Lung (tissue), 12 donors: ENCODE measurements around the gene VKORC1. TPM values are rescaled to one million over a fixed set of nuclear protein-coding genes. Genes with fewer than 3 reads are reported as not detected.

Experiments used
- ATAC-seq: fragments of 200-7000 bp; cut with Tn5 transposase; one replicate; pipeline ENCODE4 v1.9.1; 2020; ENCODE audit warnings: moderate number of reproducible peaks; ENCODE audit not compliant: insufficient read depth, low FRiP score
- DNase-seq, 3 donors: peaks; one replicate each; pipeline ENCODE4 v3.0.0-alpha.2; 2013 to 2017
- H3K27ac ChIP-seq, 2 donors: one replicate each; pipeline ENCODE4 v1.5.1; 2013; ENCODE audit warnings: mild to moderate bottlenecking in 2 of 2, moderate library complexity in 2 of 2, control low read depth in 1 of 2, inconsistent platforms in 1 of 2, low read depth in 1 of 2, low read length in 1 of 2
- H3K27me3 ChIP-seq, 3 donors: one replicate each; pipeline ENCODE4 v1.5.1; 2013; ENCODE audit warnings: low read length in 2 of 3; ENCODE audit not compliant: control insufficient read depth in 3 of 3, insufficient read depth in 3 of 3
- H3K36me3 ChIP-seq, 4 donors: one replicate each; pipeline ENCODE4 v1.5.1; 2013; ENCODE audit warnings: low read length in 4 of 4, mild to moderate bottlenecking in 1 of 4, moderate library complexity in 1 of 4; ENCODE audit not compliant: control insufficient read depth in 4 of 4, insufficient read depth in 4 of 4
- H3K4me1 ChIP-seq, 5 donors: one replicate each; pipeline ENCODE4 v1.5.1; 2013; ENCODE audit warnings: low read length in 5 of 5, mild to moderate bottlenecking in 2 of 5, moderate library complexity in 1 of 5; ENCODE audit not compliant: control insufficient read depth in 5 of 5, insufficient read depth in 5 of 5
- H3K4me3 ChIP-seq: one replicate; pipeline ENCODE4 v1.5.1; 2013; ENCODE audit warnings: mild to moderate bottlenecking, control low read depth, moderate library complexity
- H3K9ac ChIP-seq, 2 donors: one replicate each; pipeline ENCODE4 v1.5.1; 2013; ENCODE audit warnings: low read length in 2 of 2, control low read depth in 1 of 2; ENCODE audit not compliant: insufficient read depth in 1 of 2
- H3K9me3 ChIP-seq, 4 donors: one replicate each; pipeline ENCODE4 v1.5.1; 2013; ENCODE audit warnings: low read length in 3 of 4, mild to moderate bottlenecking in 1 of 4, moderate library complexity in 1 of 4; ENCODE audit not compliant: control insufficient read depth in 4 of 4, insufficient read depth in 3 of 4
- CTCF ChIP-seq: IDR thresholded peaks from 2 replicates; pipeline ENCODE4 v1.5.1; 2012; ENCODE audit warnings: mild to moderate bottlenecking; ENCODE audit errors: control extremely low read depth, extremely low read depth
- WGBS, 2 donors: extraction: QIAGEN DNeasy Blood & Tissue Kit; methylation state at CpG; one replicate each; pipeline ENCODE4 v1.1.7; 2013; 5-methylcytosine and 5-hydroxymethylcytosine counted together
- polyA plus RNA-seq, 2 donors: library from polyadenylated mRNA; stranded (reverse); fragments of 200-250 nt; gene quantifications; one replicate each; pipeline ENCODE4 v1.2.1, GENCODE V29; 2013
- total RNA-seq, 2 donors: library from RNA; depleted of rRNA in 1 of 2; stranded (reverse); fragments of >200 nt in 1 of 2; gene quantifications; one replicate each; pipeline ENCODE4 v1.2.1, GENCODE V29; 2014 to 2021
- donor health status: control.
- donor health status: control.
- donor health status: Bipolar disorder and iron deficiency.
- donor health status: healthy.
- donor health status: DM: yes; HTN: yes; CAD: no.

Gene VKORC1
- total and polyA plus RNA-seq, 4 donors = 49.4 to 118 (median 70.5) TPM

GRCh38 chr16:31077024-31077423, 17.6 kb downstream of the VKORC1 start:
- Histone ChIP-seq H3K27ac (no peak overlapping the region), H3K4me1 (peaks cover 2 to 17% (median 7%) of the 10 kb centered on the region in 5 donors), H3K36me3 (peaks cover 9 to 55% (median 35%) of the 10 kb centered on the region in 4 donors), H3K9me3 (no peaks in the 10 kb centered on the region), H3K9ac (no peak overlapping the region), H3K27me3 (no peaks in the 10 kb centered on the region), H3K4me3 (no peak overlapping the region)
- 96% methylated on average over 13 of the region's 13 CpGs for WGBS, 2 donors
- no peak for TF ChIP-seq CTCF
- no peak for ATAC-seq
- no peak for DNase-seq

- ATAC-seq = no peak
Observed at GRCh38 chr16:31076319-31076718, 18.3 kb downstream of the VKORC1 start.

GRCh38 chr16:31074814-31075183, 19.8 kb downstream of the VKORC1 start:
- Histone ChIP-seq H3K9ac (peak overlapping the region; percentile 71 to 93), H3K4me3 (peak overlapping the region; percentile 56), H3K36me3 (peaks cover 5 to 38% (median 23%) of the 10 kb centered on the region in 4 donors), H3K9me3 (no peaks in the 10 kb centered on the region), H3K4me1 (peaks cover 7 to 19% (median 9%) of the 10 kb centered on the region in 5 donors), H3K27ac (peak overlapping the region; percentile 89 to 97), H3K27me3 (no peaks in the 10 kb centered on the region)
- no peak for TF ChIP-seq CTCF
- ATAC-seq (no peak), DNase-seq (no peak)
- WGBS, 2 donors = 0 to 2% methylated on average over 7 of the region's 7 CpGs

More at GRCh38 chr16:31076319-31076718, 18.3 kb downstream of the VKORC1 start:
- H3K27ac ChIP-seq = no peak overlapping the region
- no peak overlapping the region for H3K9ac ChIP-seq
- 82 to 83% methylated on average over 13 to 16 of the region's 16 CpGs for WGBS, 2 donors
- peaks cover 7 to 19% (median 9%) of the 10 kb centered on the region in 5 donors for H3K4me1 ChIP-seq
- no peaks in the 10 kb centered on the region for H3K27me3 ChIP-seq
- no peak overlapping the region for H3K4me3 ChIP-seq
- no peak for TF ChIP-seq CTCF
- no peak for DNase-seq
- H3K36me3 ChIP-seq = peaks cover 9 to 53% (median 32%) of the 10 kb centered on the region in 4 donors
- H3K9me3 ChIP-seq = no peaks in the 10 kb centered on the region
